Measurements from ENCODE around the gene VHLL.

GRCh38 chr1:156253634-156254033, 45.5 kb downstream of the VHLL start:
- TF ChIP-seq CTCF (conservative IDR thresholded peaks at IDR 0.05 in 1 of 2, IDR thresholded peaks at IDR 0.05 in 1 of 2; ENCODE audit: extremely low read depth in 1 of 2, insufficient read depth in 1 of 2, low read depth in 1 of 2, low read length in 2 of 2), result no peak
- TF ChIP-seq EZH2 (IDR thresholded peaks at IDR 0.05; ENCODE audit: borderline replicate concordance, low read length), result no peak

All from mammary epithelial cell (primary cell).